PC-3 (cell line): Measurements from ENCODE around the gene TNKS1BP1.

Source experiments
- CTCF ChIP-seq: fragments of 300-600 bp; sonication (generic); conservative IDR thresholded peaks from 2 replicates; pipeline ENCODE4 v1.5.1; 2017; ENCODE audit warnings: antibody characterized with exemption, low read depth, mild to moderate bottlenecking, low read length
- EZH2 ChIP-seq: fragments of 300-600 bp; sonication (generic); IDR thresholded peaks from one replicate; pipeline ENCODE4 v1.6.1; 2017; ENCODE audit warnings: antibody characterized with exemption, mild to moderate bottlenecking, low read length; ENCODE audit not compliant: unreplicated experiment

GRCh38 chr11:57301711-57302423, 22.9 kb downstream of the TNKS1BP1 start:
- TF ChIP-seq EZH2 (no peak), CTCF (no peak)
